Gastroesophageal sphincter (tissue), 3 donors: ENCODE data around the gene NAA35.

ENCODE experiments used
- POLR2A ChIP-seq, 2 donors: fragments of 450-650 bp; IDR thresholded peaks; one replicate each; pipeline ENCODE4 v1.6.1; 2017; ENCODE audit warnings: antibody characterized with exemption in 2 of 2, mild to moderate bottlenecking in 2 of 2, moderate library complexity in 1 of 2
- TF ChIP-seq, protein P1 (sequence below), 4 experiments: fragments of 200-600 bp in 2 of 4; fragments of 450-650 bp in 2 of 4; sonication (generic) in 1 of 4; IDR thresholded peaks; one replicate each; pipeline ENCODE4 v1.5.1; 2017 to 2019; ENCODE audit warnings: antibody characterized with exemption in 4 of 4, mild to moderate bottlenecking in 2 of 4, moderate library complexity in 2 of 4

DNA sequence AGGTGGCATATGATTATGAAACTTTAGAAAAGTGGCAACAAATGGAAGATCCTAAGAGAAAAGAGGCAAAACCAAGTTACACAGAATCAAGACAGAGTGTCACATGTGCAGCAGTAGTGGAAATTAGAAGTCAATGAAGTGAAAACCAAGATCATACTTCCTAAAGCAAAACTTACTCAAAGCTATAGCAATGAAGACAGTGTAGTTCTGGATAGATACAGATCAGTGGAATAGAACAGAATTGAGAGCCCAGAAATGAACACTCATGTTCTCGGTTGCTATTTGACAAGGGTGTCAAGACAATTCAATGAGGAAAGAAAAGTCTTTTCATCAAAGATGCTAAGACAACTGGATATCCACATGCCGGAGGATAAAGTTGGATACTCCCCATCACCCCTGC is 43.5 kb downstream of the NAA35 start:
- no peak for TF ChIP-seq POLR2A (IDR thresholded peaks at IDR 0.05)
- TF ChIP-seq, protein P1, sequence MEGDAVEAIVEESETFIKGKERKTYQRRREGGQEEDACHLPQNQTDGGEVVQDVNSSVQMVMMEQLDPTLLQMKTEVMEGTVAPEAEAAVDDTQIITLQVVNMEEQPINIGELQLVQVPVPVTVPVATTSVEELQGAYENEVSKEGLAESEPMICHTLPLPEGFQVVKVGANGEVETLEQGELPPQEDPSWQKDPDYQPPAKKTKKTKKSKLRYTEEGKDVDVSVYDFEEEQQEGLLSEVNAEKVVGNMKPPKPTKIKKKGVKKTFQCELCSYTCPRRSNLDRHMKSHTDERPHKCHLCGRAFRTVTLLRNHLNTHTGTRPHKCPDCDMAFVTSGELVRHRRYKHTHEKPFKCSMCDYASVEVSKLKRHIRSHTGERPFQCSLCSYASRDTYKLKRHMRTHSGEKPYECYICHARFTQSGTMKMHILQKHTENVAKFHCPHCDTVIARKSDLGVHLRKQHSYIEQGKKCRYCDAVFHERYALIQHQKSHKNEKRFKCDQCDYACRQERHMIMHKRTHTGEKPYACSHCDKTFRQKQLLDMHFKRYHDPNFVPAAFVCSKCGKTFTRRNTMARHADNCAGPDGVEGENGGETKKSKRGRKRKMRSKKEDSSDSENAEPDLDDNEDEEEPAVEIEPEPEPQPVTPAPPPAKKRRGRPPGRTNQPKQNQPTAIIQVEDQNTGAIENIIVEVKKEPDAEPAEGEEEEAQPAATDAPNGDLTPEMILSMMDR (IDR thresholded peaks at IDR 0.05), result no peak
